A549 (cell line): ENCODE measurements around the gene ARHGDIG. TPM values are rescaled to one million over a fixed set of nuclear protein-coding genes. Genes with fewer than 3 reads are reported as not detected.

Experiments
- ATAC-seq, 2 experiments: fragments of 200-7000 bp in 1 of 2; fragments of >200 bp in 1 of 2; cut with Nextera tagmentation in 1 of 2; cut with Tn5 transposase in 1 of 2; 3 replicates each; pipeline versions ENCODE4 v1.8.0 to v1.9.1; 2018 to 2020; ENCODE audit warnings: mild to moderate bottlenecking in 1 of 2, moderate library complexity in 1 of 2
- CTCF ChIA-PET: fragments of 300-600 bp; sonication (Branson Sonifier 250); formaldehyde crosslinking; extraction: SDS; loops from one replicate; lab custom pipeline; 2021; ENCODE audit warnings: antibody characterized with exemption, inconsistent platforms; lab: Yijun Ruan, JAX
- POLR2A ChIA-PET: fragments of 350-600 bp; formaldehyde crosslinking; extraction: SDS; loops from one replicate; lab custom pipeline; 2021; ENCODE audit warnings: antibody characterized with exemption, inconsistent platforms; lab: Yijun Ruan, JAX
- DNase-seq, 2 experiments: peaks; one replicate each; pipeline versions ENCODE4 v3.0.0 to v3.0.0-alpha.2; 2011 to 2016; ENCODE audit warnings: low read depth in 1 of 2, low spot score in 1 of 2
- FAIRE-seq: peaks from 2 replicates; lab custom pipeline; 2011; peaks lifted over from hg19 to GRCh38; lab: Jason Lieb, UNC
- H3K27ac ChIP-seq, 2 experiments: fragments of >200 bp; sonication (Bioruptor Twin); formaldehyde crosslinking; 3 replicates each; pipeline ENCODE4 v1.5.1; 2016 to 2017
- H3K4me1 ChIP-seq: fragments of >200 bp; sonication (Bioruptor Twin); formaldehyde crosslinking; 3 replicates; pipeline ENCODE4 v1.6.1; 2016
- H3K4me2 ChIP-seq: fragments of >200 bp; sonication (Bioruptor Twin); formaldehyde crosslinking; 3 replicates; pipeline ENCODE4 v1.6.1; 2016
- H3K4me3 ChIP-seq: fragments of >200 bp; sonication (Bioruptor Twin); formaldehyde crosslinking; 3 replicates; pipeline ENCODE4 v1.5.1; 2016
- H3K9me3 ChIP-seq: fragments of >200 bp; sonication (Bioruptor Twin); formaldehyde crosslinking; 3 replicates; pipeline ENCODE4 v1.6.1; 2016
- CBX8 ChIP-seq: fragments of 200-600 bp; sonication (generic); IDR thresholded peaks from 2 replicates; pipeline ENCODE4 v1.6.1; 2016
- CHD4 ChIP-seq: fragments of 200-600 bp; sonication (generic); IDR thresholded peaks from 2 replicates; pipeline ENCODE4 v1.6.1; 2016; ENCODE audit warnings: antibody characterized with exemption, mild to moderate bottlenecking, borderline replicate concordance
- ESRRA ChIP-seq: fragments of 150-350 bp; IDR thresholded peaks from 2 replicates; pipeline ENCODE4 v1.6.1; 2014; ENCODE audit warnings: mild to moderate bottlenecking, low read length, borderline replicate concordance
- FOXS1 ChIP-seq: fragments of 250-450 bp; sonication (Bioruptor Pico); IDR thresholded peaks from 2 replicates; pipeline ENCODE4 v1.5.0; 2020; ENCODE audit warnings: mild to moderate bottlenecking, moderate library complexity
- HEYL ChIP-seq: fragments of 250-450 bp; sonication (Bioruptor Pico); IDR thresholded peaks from 2 replicates; pipeline ENCODE4 v1.8.0; 2021; ENCODE audit warnings: mild to moderate bottlenecking, moderate library complexity
- HOXA7 ChIP-seq: fragments of 250-450 bp; sonication (Bioruptor Pico); IDR thresholded peaks from 2 replicates; pipeline ENCODE4 v1.5.0; 2020; ENCODE audit warnings: mild to moderate bottlenecking, moderate library complexity
- HOXB5 ChIP-seq: fragments of 250-450 bp; sonication (Bioruptor Pico); IDR thresholded peaks from 2 replicates; pipeline ENCODE4 v1.5.0; 2020; ENCODE audit warnings: mild to moderate bottlenecking, moderate library complexity
- KDM1A ChIP-seq: fragments of 200-600 bp; sonication (generic); IDR thresholded peaks from 2 replicates; pipeline ENCODE4 v1.6.1; 2016; ENCODE audit warnings: low read depth, mild to moderate bottlenecking
- KDM5A ChIP-seq: fragments of 200-600 bp; sonication (generic); IDR thresholded peaks from 2 replicates; pipeline ENCODE4 v1.6.1; 2016; ENCODE audit warnings: antibody characterized with exemption, mild to moderate bottlenecking
- MAFK ChIP-seq: fragments of 450-650 bp; IDR thresholded peaks from 2 replicates; pipeline ENCODE4 v1.6.1; 2014; ENCODE audit not compliant: partially characterized antibody
- NR3C1 ChIP-seq: fragments of >200 bp; sonication (Bioruptor Twin); formaldehyde crosslinking; IDR thresholded peaks from 3 replicates; pipeline ENCODE4 v1.6.1; 2017
- RAD21 ChIP-seq, 2 experiments: fragments of >200 bp in 1 of 2; sonication (Bioruptor Twin) in 1 of 2; formaldehyde crosslinking in 1 of 2; IDR thresholded peaks in 1 of 2; conservative IDR thresholded peaks in 1 of 2; 2 replicates in 1 of 2; 3 replicates in 1 of 2; pipeline ENCODE4 v1.6.1; 2012 to 2018; ENCODE audit warnings: inconsistent platforms in 1 of 2
- RARB ChIP-seq: fragments of 250-450 bp; sonication (Bioruptor Pico); IDR thresholded peaks from 2 replicates; pipeline ENCODE4 v1.8.0; 2021; ENCODE audit warnings: mild to moderate bottlenecking, moderate library complexity
- RCOR1 ChIP-seq: fragments of 150-350 bp; IDR thresholded peaks from 2 replicates; pipeline ENCODE4 v1.6.1; 2014; ENCODE audit warnings: antibody characterized with exemption, low read length, low read depth
- RNF2 ChIP-seq: fragments of 200-600 bp; sonication (generic); IDR thresholded peaks from 2 replicates; pipeline ENCODE4 v1.6.1; 2016; ENCODE audit warnings: low read depth, mild to moderate bottlenecking, antibody characterized with exemption, moderate library complexity, borderline replicate concordance
- TFCP2L1 ChIP-seq: fragments of 250-450 bp; sonication (Bioruptor Pico); IDR thresholded peaks from 2 replicates; pipeline ENCODE4 v1.5.0; 2021; ENCODE audit warnings: mild to moderate bottlenecking
- TP53 ChIP-seq: fragments of 250-450 bp; sonication (Bioruptor Pico); IDR thresholded peaks from 2 replicates; pipeline ENCODE4 v1.5.0; 2021; ENCODE audit warnings: mild to moderate bottlenecking, moderate library complexity
- ZNF302 ChIP-seq: fragments of 250-450 bp; sonication (Bioruptor Pico); IDR thresholded peaks from 2 replicates; pipeline ENCODE4 v1.9.0; 2021; ENCODE audit warnings: inconsistent platforms, mild to moderate bottlenecking, moderate library complexity
- WGBS: methylation state at CpG from one replicate; pipeline ENCODE4 v1.1.6; 2017; ENCODE audit errors: missing lambda C conversion rate; 5-methylcytosine and 5-hydroxymethylcytosine counted together
- polyA plus RNA-seq, 4 experiments: library from polyadenylated mRNA; depleted of rRNA in 3 of 4; stranded (reverse); fragments of >200 nt; fragmentation: RNase III in 1 of 4; extraction: RNeasy Plus Mini Kit Qiagen cat#74134 plus additional on column Dnase treatment in 1 of 4; gene quantifications; 2 replicates in 3 of 4; 3 replicates in 1 of 4; pipeline ENCODE4 v1.2.3, GENCODE V29; 2011 to 2017
- TF ChIP-seq, protein P1 (sequence below): fragments of 200-600 bp; sonication (generic); IDR thresholded peaks from 2 replicates; pipeline ENCODE4 v1.6.1; 2016; ENCODE audit warnings: antibody characterized with exemption, mild to moderate bottlenecking, moderate library complexity
- TF ChIP-seq, protein P2 (sequence below): fragments of >200 bp; sonication (Bioruptor Twin); formaldehyde crosslinking; IDR thresholded peaks from 3 replicates; pipeline ENCODE4 v1.6.1; 2016
- TF ChIP-seq, protein P3 (sequence below): fragments of >200 bp; sonication (Bioruptor Twin); formaldehyde crosslinking; IDR thresholded peaks from 3 replicates; pipeline ENCODE4 v1.5.1; 2016
- TF ChIP-seq, protein P4 (sequence below): fragments of 450-650 bp; IDR thresholded peaks from 2 replicates; pipeline ENCODE4 v1.6.1; 2014; ENCODE audit warnings: antibody characterized with exemption

ARHGDIG gene
- polyA plus RNA-seq, 2 of the 4 experiments (the other 2 are of a cell fraction), result 1.1 to 1.9 TPM

DNA sequence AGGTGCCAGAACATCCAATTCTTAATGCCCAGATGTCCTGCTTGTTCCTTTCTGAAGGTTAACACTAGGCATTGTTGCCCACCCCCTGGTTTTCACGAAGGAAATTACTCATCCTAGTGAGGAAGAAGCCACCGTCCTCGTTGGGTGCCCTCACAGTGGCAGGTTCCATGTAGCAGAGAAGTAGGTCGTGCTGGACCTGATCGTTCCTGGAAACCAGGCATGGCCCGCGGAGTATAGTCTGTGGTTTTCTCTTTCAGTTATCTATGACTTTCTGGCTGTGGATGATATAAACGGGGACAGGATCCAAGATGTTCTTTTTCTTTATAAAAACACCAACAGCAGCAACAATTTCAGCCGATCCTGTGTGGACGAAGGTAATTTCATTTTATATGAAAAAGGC lies 21.2 kb upstream of the ARHGDIG start:
- FAIRE-seq (no peak), DNase-seq (no peak), ATAC-seq (no peak)
- H3K27ac ChIP-seq, result no peak overlapping the region
- no peak overlapping the region for H3K4me2 ChIP-seq
- no peaks in the 10 kb centered on the region for H3K4me1 ChIP-seq
- CTCF ChIA-PET, result no interaction called here
- 88% methylated on average over 10 of the region's 10 CpGs for WGBS
- no peak for TF ChIP-seq MAFK
- TF ChIP-seq, protein P1, sequence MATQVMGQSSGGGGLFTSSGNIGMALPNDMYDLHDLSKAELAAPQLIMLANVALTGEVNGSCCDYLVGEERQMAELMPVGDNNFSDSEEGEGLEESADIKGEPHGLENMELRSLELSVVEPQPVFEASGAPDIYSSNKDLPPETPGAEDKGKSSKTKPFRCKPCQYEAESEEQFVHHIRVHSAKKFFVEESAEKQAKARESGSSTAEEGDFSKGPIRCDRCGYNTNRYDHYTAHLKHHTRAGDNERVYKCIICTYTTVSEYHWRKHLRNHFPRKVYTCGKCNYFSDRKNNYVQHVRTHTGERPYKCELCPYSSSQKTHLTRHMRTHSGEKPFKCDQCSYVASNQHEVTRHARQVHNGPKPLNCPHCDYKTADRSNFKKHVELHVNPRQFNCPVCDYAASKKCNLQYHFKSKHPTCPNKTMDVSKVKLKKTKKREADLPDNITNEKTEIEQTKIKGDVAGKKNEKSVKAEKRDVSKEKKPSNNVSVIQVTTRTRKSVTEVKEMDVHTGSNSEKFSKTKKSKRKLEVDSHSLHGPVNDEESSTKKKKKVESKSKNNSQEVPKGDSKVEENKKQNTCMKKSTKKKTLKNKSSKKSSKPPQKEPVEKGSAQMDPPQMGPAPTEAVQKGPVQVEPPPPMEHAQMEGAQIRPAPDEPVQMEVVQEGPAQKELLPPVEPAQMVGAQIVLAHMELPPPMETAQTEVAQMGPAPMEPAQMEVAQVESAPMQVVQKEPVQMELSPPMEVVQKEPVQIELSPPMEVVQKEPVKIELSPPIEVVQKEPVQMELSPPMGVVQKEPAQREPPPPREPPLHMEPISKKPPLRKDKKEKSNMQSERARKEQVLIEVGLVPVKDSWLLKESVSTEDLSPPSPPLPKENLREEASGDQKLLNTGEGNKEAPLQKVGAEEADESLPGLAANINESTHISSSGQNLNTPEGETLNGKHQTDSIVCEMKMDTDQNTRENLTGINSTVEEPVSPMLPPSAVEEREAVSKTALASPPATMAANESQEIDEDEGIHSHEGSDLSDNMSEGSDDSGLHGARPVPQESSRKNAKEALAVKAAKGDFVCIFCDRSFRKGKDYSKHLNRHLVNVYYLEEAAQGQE, result no peak
- no peak for TF ChIP-seq ESRRA
- no peak for TF ChIP-seq TP53
- TF ChIP-seq RARB (CRISPR knock-in tag), result no peak
- TF ChIP-seq, protein P2, sequence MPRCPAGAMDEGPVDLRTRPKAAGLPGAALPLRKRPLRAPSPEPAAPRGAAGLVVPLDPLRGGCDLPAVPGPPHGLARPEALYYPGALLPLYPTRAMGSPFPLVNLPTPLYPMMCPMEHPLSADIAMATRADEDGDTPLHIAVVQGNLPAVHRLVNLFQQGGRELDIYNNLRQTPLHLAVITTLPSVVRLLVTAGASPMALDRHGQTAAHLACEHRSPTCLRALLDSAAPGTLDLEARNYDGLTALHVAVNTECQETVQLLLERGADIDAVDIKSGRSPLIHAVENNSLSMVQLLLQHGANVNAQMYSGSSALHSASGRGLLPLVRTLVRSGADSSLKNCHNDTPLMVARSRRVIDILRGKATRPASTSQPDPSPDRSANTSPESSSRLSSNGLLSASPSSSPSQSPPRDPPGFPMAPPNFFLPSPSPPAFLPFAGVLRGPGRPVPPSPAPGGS, result no peak
- no peak for TF ChIP-seq RAD21 (conservative IDR thresholded peaks at IDR 0.05 in 1 of 2, IDR thresholded peaks at IDR 0.05 in 1 of 2)
- no peak for TF ChIP-seq HEYL (CRISPR knock-in tag)
- TF ChIP-seq, protein P3, sequence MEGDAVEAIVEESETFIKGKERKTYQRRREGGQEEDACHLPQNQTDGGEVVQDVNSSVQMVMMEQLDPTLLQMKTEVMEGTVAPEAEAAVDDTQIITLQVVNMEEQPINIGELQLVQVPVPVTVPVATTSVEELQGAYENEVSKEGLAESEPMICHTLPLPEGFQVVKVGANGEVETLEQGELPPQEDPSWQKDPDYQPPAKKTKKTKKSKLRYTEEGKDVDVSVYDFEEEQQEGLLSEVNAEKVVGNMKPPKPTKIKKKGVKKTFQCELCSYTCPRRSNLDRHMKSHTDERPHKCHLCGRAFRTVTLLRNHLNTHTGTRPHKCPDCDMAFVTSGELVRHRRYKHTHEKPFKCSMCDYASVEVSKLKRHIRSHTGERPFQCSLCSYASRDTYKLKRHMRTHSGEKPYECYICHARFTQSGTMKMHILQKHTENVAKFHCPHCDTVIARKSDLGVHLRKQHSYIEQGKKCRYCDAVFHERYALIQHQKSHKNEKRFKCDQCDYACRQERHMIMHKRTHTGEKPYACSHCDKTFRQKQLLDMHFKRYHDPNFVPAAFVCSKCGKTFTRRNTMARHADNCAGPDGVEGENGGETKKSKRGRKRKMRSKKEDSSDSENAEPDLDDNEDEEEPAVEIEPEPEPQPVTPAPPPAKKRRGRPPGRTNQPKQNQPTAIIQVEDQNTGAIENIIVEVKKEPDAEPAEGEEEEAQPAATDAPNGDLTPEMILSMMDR, result no peak
- TF ChIP-seq RCOR1, result no peak
- no peak for TF ChIP-seq HOXA7 (CRISPR knock-in tag)
- TF ChIP-seq, all 56 proteins: peak for 0
- Histone ChIP-seq H3K4me3 (no peak overlapping the region), H3K9me3 (no peaks in the 10 kb centered on the region)
- POLR2A ChIA-PET, result interaction anchor here (0.6 kb wide), 1 partner anchor 82 kb away, joined by 5 read pairs; no protein-coding TSS in a partner anchor

DNA sequence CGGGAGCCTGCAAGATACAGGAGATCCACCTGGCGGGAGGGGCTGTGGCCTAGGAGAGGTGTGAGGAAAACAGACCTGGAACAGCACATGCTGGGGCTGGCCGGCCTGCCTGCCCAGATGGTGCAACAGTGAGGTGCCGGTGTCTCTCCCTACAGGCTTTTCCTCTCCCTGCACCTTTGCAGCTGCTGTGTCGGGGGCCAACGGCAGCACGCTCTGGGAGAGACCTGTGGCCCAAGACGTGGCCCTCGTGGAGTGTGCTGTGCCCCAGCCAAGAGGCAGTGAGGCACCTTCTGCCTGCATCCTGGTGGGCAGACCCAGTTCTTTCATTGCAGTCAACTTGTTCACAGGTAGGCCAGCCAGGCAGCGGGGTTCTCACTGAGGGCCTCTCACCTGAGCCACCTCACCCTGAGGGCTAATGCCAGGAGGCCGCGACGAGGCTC lies 20.6 kb upstream of the ARHGDIG start:
- no peaks in the 10 kb centered on the region for H3K9me3 ChIP-seq
- DNase-seq (no peak), FAIRE-seq (no peak), ATAC-seq (no peak)
- CTCF ChIA-PET, result no interaction called here
- no peak overlapping the region for H3K4me2 ChIP-seq
- no peak overlapping the region for H3K4me3 ChIP-seq
- 87% methylated on average over 12 of the region's 13 CpGs for WGBS
- no peak overlapping the region for H3K27ac ChIP-seq
- H3K4me1 ChIP-seq, result no peaks in the 10 kb centered on the region
- POLR2A ChIA-PET, result no interaction called here
- no peak for TF ChIP-seq TFCP2L1
- no peak for TF ChIP-seq RCOR1

DNA sequence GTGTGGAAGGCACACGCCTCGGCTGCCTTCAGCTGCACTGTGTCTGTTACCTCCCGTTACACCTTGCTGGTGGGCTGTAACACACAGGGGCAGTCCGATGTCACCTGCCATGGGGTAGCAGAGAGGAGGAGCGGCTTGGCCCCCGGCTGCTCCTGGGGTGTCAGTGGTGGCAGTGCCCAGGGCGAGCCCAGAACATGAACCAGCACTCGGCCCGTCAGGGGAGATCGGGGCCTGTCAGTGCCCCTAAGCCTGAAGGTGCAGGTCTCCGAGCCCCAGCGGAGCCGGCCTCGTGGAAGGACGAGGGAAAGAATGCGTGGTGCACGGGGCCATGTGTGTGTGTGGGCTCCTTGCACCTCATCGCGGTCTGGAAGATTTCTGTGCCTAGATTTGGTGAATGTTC lies 20.1 kb upstream of the ARHGDIG start:
- no peaks in the 10 kb centered on the region for H3K4me1 ChIP-seq
- no peak overlapping the region for H3K4me2 ChIP-seq
- WGBS, result 95% methylated on average over 15 of the region's 19 CpGs
- no peak for DNase-seq
- ChIA-PET POLR2A (no interaction called here), CTCF (no interaction called here)
- no peaks in the 10 kb centered on the region for H3K9me3 ChIP-seq
- no peak overlapping the region for H3K27ac ChIP-seq
- FAIRE-seq, result no peak
- ATAC-seq, result no peak
- no peak overlapping the region for H3K4me3 ChIP-seq
- TF ChIP-seq FOXS1 (CRISPR knock-in tag) (no peak), KDM5A (no peak), HOXB5 (CRISPR knock-in tag) (no peak), RNF2 (no peak), ZNF302 (CRISPR knock-in tag) (no peak), KDM1A (no peak), RARB (CRISPR knock-in tag) (no peak), CHD4 (no peak), NR3C1 (no peak), CBX8 (no peak)
- TF ChIP-seq, protein P4, sequence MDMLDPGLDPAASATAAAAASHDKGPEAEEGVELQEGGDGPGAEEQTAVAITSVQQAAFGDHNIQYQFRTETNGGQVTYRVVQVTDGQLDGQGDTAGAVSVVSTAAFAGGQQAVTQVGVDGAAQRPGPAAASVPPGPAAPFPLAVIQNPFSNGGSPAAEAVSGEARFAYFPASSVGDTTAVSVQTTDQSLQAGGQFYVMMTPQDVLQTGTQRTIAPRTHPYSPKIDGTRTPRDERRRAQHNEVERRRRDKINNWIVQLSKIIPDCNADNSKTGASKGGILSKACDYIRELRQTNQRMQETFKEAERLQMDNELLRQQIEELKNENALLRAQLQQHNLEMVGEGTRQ, result no peak
